ENCODE data around the gene ENGASE.

The ENGASE gene

DNA sequence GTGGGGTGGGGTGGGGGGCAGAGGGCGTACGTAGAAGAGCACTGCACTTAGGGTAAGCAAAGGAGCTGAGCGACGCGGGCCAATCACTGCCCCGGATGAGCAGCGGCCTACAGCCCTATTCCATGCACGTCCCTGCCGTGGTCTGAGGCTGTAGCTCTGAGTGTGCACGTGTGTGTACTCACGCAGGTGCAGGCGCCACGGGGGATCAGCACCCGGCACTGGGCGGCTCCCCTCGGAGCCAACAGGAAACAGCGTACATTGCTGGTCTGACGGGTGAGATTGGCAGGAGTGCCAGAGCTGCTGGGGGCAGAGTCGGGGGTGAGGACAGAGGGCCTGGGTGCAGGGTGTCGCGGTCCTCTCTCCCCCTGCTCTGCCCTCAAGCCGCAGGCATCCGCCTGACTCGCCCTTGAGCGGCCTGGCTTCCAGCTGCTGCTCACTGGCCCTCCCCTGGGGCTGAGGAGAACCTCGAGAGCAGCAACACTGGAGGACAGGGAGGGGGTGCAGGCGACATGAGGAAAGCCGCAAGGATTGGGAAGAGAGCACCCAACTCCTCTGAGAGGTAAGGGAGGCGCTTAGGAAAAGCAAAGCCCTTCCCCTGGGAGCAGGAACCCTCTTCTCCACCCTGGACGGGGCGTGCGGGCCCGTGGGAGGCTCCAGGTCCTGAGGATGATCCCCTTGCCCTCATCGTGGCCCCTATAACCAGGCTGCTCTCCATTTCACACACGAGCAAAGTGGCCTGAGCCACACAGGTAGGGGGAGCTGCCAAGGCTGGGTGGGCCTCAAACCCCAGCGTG is 57.8 kb downstream of the ENGASE start:
- TF ChIP-seq TEAD4 (IDR thresholded peaks at IDR 0.05) = no peak
- no peak for TF ChIP-seq ZBTB7A (IDR thresholded peaks at IDR 0.05; ENCODE audit: low read depth)
- TF ChIP-seq, protein P1, sequence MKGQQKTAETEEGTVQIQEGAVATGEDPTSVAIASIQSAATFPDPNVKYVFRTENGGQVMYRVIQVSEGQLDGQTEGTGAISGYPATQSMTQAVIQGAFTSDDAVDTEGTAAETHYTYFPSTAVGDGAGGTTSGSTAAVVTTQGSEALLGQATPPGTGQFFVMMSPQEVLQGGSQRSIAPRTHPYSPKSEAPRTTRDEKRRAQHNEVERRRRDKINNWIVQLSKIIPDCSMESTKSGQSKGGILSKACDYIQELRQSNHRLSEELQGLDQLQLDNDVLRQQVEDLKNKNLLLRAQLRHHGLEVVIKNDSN (IDR thresholded peaks at IDR 0.05) = no peak
- TF ChIP-seq CEBPB (IDR thresholded peaks at IDR 0.05) = no peak
- no peak for TF ChIP-seq EGR1 (IDR thresholded peaks at IDR 0.05)
- TF ChIP-seq FOXM1 (IDR thresholded peaks at IDR 0.05; ENCODE audit: borderline replicate concordance, low read depth) = no peak
- TF ChIP-seq, protein P2, sequence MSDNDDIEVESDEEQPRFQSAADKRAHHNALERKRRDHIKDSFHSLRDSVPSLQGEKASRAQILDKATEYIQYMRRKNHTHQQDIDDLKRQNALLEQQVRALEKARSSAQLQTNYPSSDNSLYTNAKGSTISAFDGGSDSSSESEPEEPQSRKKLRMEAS (IDR thresholded peaks at IDR 0.05) = no peak
- no peak for TF ChIP-seq EP300 (IDR thresholded peaks at IDR 0.05; ENCODE audit: borderline replicate concordance)
- TF ChIP-seq NFIC (IDR thresholded peaks at IDR 0.05) = no peak
- no peak for TF ChIP-seq CREB1 (IDR thresholded peaks at IDR 0.05; ENCODE audit: low read depth)
- TF ChIP-seq, protein P3, sequence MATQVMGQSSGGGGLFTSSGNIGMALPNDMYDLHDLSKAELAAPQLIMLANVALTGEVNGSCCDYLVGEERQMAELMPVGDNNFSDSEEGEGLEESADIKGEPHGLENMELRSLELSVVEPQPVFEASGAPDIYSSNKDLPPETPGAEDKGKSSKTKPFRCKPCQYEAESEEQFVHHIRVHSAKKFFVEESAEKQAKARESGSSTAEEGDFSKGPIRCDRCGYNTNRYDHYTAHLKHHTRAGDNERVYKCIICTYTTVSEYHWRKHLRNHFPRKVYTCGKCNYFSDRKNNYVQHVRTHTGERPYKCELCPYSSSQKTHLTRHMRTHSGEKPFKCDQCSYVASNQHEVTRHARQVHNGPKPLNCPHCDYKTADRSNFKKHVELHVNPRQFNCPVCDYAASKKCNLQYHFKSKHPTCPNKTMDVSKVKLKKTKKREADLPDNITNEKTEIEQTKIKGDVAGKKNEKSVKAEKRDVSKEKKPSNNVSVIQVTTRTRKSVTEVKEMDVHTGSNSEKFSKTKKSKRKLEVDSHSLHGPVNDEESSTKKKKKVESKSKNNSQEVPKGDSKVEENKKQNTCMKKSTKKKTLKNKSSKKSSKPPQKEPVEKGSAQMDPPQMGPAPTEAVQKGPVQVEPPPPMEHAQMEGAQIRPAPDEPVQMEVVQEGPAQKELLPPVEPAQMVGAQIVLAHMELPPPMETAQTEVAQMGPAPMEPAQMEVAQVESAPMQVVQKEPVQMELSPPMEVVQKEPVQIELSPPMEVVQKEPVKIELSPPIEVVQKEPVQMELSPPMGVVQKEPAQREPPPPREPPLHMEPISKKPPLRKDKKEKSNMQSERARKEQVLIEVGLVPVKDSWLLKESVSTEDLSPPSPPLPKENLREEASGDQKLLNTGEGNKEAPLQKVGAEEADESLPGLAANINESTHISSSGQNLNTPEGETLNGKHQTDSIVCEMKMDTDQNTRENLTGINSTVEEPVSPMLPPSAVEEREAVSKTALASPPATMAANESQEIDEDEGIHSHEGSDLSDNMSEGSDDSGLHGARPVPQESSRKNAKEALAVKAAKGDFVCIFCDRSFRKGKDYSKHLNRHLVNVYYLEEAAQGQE (IDR thresholded peaks at IDR 0.05; ENCODE audit: low read depth) = no peak
- TF ChIP-seq RAD21 (IDR thresholded peaks at IDR 0.05; ENCODE audit: low read depth) = no peak
- TF ChIP-seq TAF1 (IDR thresholded peaks at IDR 0.05; ENCODE audit: low read depth) = no peak
- no peak for TF ChIP-seq TCF12 (IDR thresholded peaks at IDR 0.05; ENCODE audit: low read depth)
- TF ChIP-seq YY1 (IDR thresholded peaks at IDR 0.05; ENCODE audit: low read depth) = no peak

DNA sequence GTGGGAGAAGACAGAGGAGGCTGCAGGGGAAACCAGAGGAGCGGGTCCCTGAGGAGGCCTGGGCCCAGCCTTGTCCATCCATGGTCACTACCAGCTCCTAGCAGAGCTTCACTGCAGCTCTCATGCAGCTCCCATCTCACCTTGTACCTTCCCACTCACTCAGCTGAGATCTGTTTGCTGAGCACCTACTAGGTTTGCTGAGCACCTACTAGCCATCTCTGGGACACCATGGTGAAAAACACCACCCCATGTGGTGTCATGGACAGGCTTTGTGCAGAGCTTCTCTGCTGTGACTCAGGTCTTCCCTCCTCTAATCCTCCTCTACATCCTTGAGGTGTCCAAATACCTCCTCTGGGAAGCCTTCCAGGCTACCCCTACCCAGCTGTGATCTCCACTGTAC is 58.6 kb downstream of the ENGASE start:
- TF ChIP-seq FOXM1 (IDR thresholded peaks at IDR 0.05; ENCODE audit: borderline replicate concordance, low read depth) (no peak), EGR1 (IDR thresholded peaks at IDR 0.05) (no peak), TCF12 (IDR thresholded peaks at IDR 0.05; ENCODE audit: low read depth) (no peak), RAD21 (IDR thresholded peaks at IDR 0.05; ENCODE audit: low read depth) (no peak), CREB1 (IDR thresholded peaks at IDR 0.05; ENCODE audit: low read depth) (no peak), TAF1 (IDR thresholded peaks at IDR 0.05; ENCODE audit: low read depth) (no peak), EP300 (IDR thresholded peaks at IDR 0.05; ENCODE audit: borderline replicate concordance) (no peak), ZBTB7A (IDR thresholded peaks at IDR 0.05; ENCODE audit: low read depth) (no peak), TEAD4 (IDR thresholded peaks at IDR 0.05) (no peak), CEBPB (IDR thresholded peaks at IDR 0.05) (no peak), NFIC (IDR thresholded peaks at IDR 0.05) (no peak), YY1 (IDR thresholded peaks at IDR 0.05; ENCODE audit: low read depth) (no peak)
- TF ChIP-seq, protein P1 (IDR thresholded peaks at IDR 0.05) = no peak
- TF ChIP-seq, protein P3 (IDR thresholded peaks at IDR 0.05; ENCODE audit: low read depth) = no peak
- TF ChIP-seq, protein P2 (IDR thresholded peaks at IDR 0.05) = no peak

DNA sequence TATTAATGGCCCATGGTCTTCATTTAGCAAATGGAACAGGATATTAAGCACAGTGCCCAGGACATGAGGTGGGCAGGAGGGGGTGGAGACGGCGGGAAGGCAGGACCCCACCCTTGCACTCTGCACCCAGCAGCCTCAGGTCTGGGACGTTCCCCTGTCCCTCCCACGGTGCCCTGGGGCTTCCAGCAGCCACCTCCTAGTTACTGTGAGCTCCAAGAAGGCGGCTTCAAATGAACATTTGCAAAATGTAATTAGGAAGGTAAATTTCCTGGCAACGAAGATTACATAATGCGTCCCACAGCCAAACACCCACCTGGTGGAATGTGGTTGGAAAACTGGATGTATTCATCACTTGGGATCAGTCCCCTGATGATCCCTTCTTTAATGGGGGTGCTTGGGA is 59.4 kb downstream of the ENGASE start:
- TF ChIP-seq NFIC (IDR thresholded peaks at IDR 0.05) (no peak), YY1 (IDR thresholded peaks at IDR 0.05; ENCODE audit: low read depth) (no peak), RAD21 (IDR thresholded peaks at IDR 0.05; ENCODE audit: low read depth) (no peak), CREB1 (IDR thresholded peaks at IDR 0.05; ENCODE audit: low read depth) (no peak)

DNA sequence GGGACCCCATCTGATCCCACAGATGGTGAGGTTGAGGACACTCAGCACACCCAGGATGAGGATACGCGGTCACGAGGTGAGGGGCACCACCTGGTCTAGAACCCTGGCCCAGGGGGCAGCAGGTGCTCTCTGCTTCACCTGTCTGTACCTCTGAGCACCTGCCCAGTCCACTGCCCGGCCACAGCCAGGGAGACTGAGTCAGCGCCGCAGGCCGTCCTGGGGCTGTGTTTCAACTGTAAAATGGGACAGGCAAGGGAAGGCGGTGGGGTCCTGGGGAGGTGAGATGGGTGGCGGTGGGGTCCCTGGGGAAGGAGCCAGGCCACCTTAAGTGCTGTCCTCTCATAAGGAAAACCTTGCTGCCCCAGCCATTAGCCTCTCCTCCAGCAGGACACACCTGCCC is 60.4 kb downstream of the ENGASE start:
- TF ChIP-seq, protein P2 (IDR thresholded peaks at IDR 0.05) = no peak
- TF ChIP-seq, protein P3 (IDR thresholded peaks at IDR 0.05; ENCODE audit: low read depth) = no peak
- no peak for TF ChIP-seq RAD21 (IDR thresholded peaks at IDR 0.05; ENCODE audit: low read depth)
- no peak for TF ChIP-seq TAF1 (IDR thresholded peaks at IDR 0.05; ENCODE audit: low read depth)
- TF ChIP-seq CEBPB (IDR thresholded peaks at IDR 0.05) = no peak
- no peak for TF ChIP-seq YY1 (IDR thresholded peaks at IDR 0.05; ENCODE audit: low read depth)
- TF ChIP-seq TCF12 (IDR thresholded peaks at IDR 0.05; ENCODE audit: low read depth) = no peak
- TF ChIP-seq CREB1 (IDR thresholded peaks at IDR 0.05; ENCODE audit: low read depth) = no peak
- TF ChIP-seq NFIC (IDR thresholded peaks at IDR 0.05) = no peak
- TF ChIP-seq TEAD4 (IDR thresholded peaks at IDR 0.05) = no peak
- no peak for TF ChIP-seq EP300 (IDR thresholded peaks at IDR 0.05; ENCODE audit: borderline replicate concordance)
- no peak for TF ChIP-seq EGR1 (IDR thresholded peaks at IDR 0.05)
- no peak for TF ChIP-seq FOXM1 (IDR thresholded peaks at IDR 0.05; ENCODE audit: borderline replicate concordance, low read depth)
